ENCODE measurements around the gene PINLYP.
A peak's percentile ranks its signal among the peaks of the same experiment; 100 is the strongest.

Gene PINLYP

DNA sequence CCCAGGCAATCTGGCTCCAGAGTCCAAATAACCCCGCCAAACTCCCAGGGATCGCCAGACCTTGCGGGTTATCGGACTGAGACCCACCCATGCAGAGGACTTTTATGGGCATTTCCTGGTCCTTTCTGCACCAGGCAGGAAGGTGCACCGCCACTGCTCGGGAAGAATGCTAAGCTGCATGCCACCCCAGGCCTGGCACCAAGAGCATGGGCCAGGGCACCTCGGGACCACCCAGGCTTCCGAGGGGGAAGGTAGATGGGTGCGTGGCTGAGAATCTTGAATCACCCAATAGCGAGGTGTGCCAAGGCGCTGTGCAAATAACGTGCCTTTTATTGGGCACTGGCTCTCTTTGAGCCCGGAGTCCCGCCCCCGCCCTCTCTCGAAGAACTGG lies 43.0 kb upstream of the PINLYP start:
- TF ChIP-seq POLR2AphosphoS5 (IDR thresholded peaks at IDR 0.05; ENCODE audit: low read depth, low read length) (no peak), SIN3A (IDR thresholded peaks at IDR 0.05; ENCODE audit: borderline replicate concordance, insufficient read depth, low read length) (no peak), TAF1 (IDR thresholded peaks at IDR 0.05; ENCODE audit: borderline replicate concordance, insufficient read depth, low read length) (no peak), FOXP2 (optimal IDR thresholded peaks at IDR 0.05; ENCODE audit: borderline replicate concordance, extremely low read depth, extremely low read length, insufficient read depth) (no peak)
- TF ChIP-seq, protein P1, sequence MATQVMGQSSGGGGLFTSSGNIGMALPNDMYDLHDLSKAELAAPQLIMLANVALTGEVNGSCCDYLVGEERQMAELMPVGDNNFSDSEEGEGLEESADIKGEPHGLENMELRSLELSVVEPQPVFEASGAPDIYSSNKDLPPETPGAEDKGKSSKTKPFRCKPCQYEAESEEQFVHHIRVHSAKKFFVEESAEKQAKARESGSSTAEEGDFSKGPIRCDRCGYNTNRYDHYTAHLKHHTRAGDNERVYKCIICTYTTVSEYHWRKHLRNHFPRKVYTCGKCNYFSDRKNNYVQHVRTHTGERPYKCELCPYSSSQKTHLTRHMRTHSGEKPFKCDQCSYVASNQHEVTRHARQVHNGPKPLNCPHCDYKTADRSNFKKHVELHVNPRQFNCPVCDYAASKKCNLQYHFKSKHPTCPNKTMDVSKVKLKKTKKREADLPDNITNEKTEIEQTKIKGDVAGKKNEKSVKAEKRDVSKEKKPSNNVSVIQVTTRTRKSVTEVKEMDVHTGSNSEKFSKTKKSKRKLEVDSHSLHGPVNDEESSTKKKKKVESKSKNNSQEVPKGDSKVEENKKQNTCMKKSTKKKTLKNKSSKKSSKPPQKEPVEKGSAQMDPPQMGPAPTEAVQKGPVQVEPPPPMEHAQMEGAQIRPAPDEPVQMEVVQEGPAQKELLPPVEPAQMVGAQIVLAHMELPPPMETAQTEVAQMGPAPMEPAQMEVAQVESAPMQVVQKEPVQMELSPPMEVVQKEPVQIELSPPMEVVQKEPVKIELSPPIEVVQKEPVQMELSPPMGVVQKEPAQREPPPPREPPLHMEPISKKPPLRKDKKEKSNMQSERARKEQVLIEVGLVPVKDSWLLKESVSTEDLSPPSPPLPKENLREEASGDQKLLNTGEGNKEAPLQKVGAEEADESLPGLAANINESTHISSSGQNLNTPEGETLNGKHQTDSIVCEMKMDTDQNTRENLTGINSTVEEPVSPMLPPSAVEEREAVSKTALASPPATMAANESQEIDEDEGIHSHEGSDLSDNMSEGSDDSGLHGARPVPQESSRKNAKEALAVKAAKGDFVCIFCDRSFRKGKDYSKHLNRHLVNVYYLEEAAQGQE (IDR thresholded peaks at IDR 0.05; ENCODE audit: insufficient read depth in 1 of 2, low read depth in 2 of 2, low read length in 2 of 2): no peak

GRCh38 chr19:43532962-43533545 lies 42.5 kb upstream of the PINLYP start, which contains the start of gene ZNF575:
Gene ZNF575, plus strand, starts transcription at chr19:43533188. Its CDS starts 1,235 bp downstream, at chr19:43534423.
- TF ChIP-seq FOXP2 (optimal IDR thresholded peaks at IDR 0.05; ENCODE audit: borderline replicate concordance, extremely low read depth, extremely low read length, insufficient read depth): peak; percentile 93
- TF ChIP-seq SIN3A (IDR thresholded peaks at IDR 0.05; ENCODE audit: borderline replicate concordance, insufficient read depth, low read length): no peak
- TF ChIP-seq TAF1 (IDR thresholded peaks at IDR 0.05; ENCODE audit: borderline replicate concordance, insufficient read depth, low read length): peak; percentile 74; the same call in 1 of the 2 replicates
- peak; percentile 75 for TF ChIP-seq POLR2AphosphoS5 (IDR thresholded peaks at IDR 0.05; ENCODE audit: low read depth, low read length)

GRCh38 chr19:43533546-43534304 lies 41.9 kb upstream of the PINLYP start:
- TF ChIP-seq, protein P1 (IDR thresholded peaks at IDR 0.05; ENCODE audit: insufficient read depth in 1 of 2, low read depth in 2 of 2, low read length in 2 of 2): no peak
- no peak for TF ChIP-seq FOXP2 (optimal IDR thresholded peaks at IDR 0.05; ENCODE audit: borderline replicate concordance, extremely low read depth, extremely low read length, insufficient read depth)
- no peak for TF ChIP-seq TAF1 (IDR thresholded peaks at IDR 0.05; ENCODE audit: borderline replicate concordance, insufficient read depth, low read length)
- TF ChIP-seq POLR2AphosphoS5 (IDR thresholded peaks at IDR 0.05; ENCODE audit: low read depth, low read length): no peak
- no peak for TF ChIP-seq SIN3A (IDR thresholded peaks at IDR 0.05; ENCODE audit: borderline replicate concordance, insufficient read depth, low read length)

GRCh38 chr19:43534305-43534815 lies 41.2 kb upstream of the PINLYP start:
- TF ChIP-seq SIN3A (IDR thresholded peaks at IDR 0.05; ENCODE audit: borderline replicate concordance, insufficient read depth, low read length) (no peak), FOXP2 (optimal IDR thresholded peaks at IDR 0.05; ENCODE audit: borderline replicate concordance, extremely low read depth, extremely low read length, insufficient read depth) (no peak), TAF1 (IDR thresholded peaks at IDR 0.05; ENCODE audit: borderline replicate concordance, insufficient read depth, low read length) (no peak), POLR2AphosphoS5 (IDR thresholded peaks at IDR 0.05; ENCODE audit: low read depth, low read length) (no peak)
- TF ChIP-seq, protein P1 (IDR thresholded peaks at IDR 0.05; ENCODE audit: insufficient read depth in 1 of 2, low read depth in 2 of 2, low read length in 2 of 2): no peak
